Retinal pigment epithelial cell (primary cell): ENCODE data around the gene NTRK3.

Source experiments
- DNase-seq: peaks from one replicate; pipeline ENCODE4 v3.0.0-alpha.2; 2010; ENCODE audit warnings: low read depth
- H3K4me3 ChIP-seq: 2 replicates; pipeline ENCODE4 v1.5.1; 2011; ENCODE audit warnings: mild to moderate bottlenecking, low read length, control low read depth, moderate library complexity
- TF ChIP-seq, protein P1 (sequence below): conservative IDR thresholded peaks from 2 replicates; pipeline ENCODE4 v1.5.1; 2011; ENCODE audit warnings: low read depth, low read length, control low read depth, inconsistent platforms

The NTRK3 gene

DNA sequence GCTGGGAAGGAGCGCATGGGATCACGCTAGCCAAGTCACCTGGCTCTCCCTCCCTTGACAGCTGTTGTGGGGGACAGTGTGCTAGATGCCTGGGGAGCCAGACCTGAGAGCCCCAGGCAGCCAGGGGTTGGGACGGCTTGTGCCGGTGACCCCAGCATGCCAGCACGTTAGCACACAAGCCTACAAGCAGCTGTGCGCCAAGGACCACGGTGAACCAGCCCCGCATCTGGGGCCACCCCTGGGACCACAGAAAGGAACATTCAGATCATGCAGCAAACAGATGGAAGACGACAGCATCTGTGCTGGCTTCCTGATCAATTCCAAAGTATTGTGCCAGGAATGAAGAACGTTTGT lies 64.8 kb downstream of the NTRK3 start:
- TF ChIP-seq, protein P1, sequence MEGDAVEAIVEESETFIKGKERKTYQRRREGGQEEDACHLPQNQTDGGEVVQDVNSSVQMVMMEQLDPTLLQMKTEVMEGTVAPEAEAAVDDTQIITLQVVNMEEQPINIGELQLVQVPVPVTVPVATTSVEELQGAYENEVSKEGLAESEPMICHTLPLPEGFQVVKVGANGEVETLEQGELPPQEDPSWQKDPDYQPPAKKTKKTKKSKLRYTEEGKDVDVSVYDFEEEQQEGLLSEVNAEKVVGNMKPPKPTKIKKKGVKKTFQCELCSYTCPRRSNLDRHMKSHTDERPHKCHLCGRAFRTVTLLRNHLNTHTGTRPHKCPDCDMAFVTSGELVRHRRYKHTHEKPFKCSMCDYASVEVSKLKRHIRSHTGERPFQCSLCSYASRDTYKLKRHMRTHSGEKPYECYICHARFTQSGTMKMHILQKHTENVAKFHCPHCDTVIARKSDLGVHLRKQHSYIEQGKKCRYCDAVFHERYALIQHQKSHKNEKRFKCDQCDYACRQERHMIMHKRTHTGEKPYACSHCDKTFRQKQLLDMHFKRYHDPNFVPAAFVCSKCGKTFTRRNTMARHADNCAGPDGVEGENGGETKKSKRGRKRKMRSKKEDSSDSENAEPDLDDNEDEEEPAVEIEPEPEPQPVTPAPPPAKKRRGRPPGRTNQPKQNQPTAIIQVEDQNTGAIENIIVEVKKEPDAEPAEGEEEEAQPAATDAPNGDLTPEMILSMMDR = no peak
- H3K4me3 ChIP-seq = no peak overlapping the region
- DNase-seq = no peak

DNA sequence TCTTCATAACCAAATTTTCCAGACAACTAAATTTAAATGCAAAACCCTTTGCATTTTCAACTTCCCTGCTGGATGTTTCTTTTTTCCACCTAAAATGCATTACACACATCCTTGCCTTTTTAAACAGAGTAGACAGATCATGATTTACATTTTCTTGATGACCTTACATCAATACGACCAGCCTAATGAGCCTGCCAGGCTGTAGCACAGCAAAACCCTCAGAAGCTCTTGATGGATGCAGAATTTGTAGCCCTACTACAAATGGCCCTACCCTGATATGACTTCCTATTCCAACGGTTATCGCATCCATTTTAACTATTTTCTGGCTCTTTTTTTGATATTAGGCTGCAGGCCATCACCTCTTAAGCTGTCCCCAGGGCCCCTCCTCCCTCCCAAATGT lies 66.3 kb downstream of the NTRK3 start:
- no peak for DNase-seq
- H3K4me3 ChIP-seq = no peak overlapping the region
- TF ChIP-seq, protein P1 = no peak

DNA sequence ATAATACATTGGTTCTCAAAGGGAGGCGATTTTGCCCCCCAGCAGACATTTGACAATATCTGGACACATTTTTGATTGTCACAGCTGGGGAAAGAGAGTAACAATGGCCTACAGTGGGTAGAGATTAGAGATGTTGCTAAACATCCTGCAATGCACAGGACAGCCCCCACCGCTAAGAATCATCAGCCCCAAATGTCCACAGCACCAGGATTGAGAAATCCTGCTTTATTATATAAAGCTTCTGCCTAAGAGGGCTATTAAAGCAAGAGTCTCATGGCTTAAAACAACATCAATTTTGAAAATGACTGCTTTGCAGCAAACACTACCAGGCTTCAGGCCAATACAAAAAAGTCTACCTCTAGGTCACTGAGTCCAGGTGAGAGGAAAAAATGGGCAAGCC lies 68.2 kb downstream of the NTRK3 start:
- TF ChIP-seq, protein P1 = no peak
- no peak for DNase-seq
- H3K4me3 ChIP-seq = no peak overlapping the region

DNA sequence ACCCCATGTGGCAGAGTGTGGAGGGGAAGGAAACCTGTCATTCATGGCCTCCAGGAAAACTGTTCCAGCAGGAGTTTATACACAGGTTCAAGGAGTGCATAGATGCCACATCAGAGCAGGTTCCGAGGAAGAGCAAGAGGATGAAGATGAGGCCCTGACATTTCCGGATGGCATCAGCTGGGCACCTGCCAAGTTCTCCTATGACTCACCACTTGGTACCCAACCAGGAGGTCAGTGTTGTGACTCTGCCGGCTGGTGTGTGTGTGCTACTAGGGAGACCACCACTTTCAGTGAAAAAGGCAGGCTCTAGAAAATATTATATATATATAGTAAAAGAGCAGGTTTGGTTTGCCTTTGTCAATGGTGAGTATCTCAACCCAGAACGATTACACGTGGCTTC lies 69.3 kb downstream of the NTRK3 start:
- TF ChIP-seq, protein P1 = no peak
- H3K4me3 ChIP-seq = no peak overlapping the region
- no peak for DNase-seq

DNA sequence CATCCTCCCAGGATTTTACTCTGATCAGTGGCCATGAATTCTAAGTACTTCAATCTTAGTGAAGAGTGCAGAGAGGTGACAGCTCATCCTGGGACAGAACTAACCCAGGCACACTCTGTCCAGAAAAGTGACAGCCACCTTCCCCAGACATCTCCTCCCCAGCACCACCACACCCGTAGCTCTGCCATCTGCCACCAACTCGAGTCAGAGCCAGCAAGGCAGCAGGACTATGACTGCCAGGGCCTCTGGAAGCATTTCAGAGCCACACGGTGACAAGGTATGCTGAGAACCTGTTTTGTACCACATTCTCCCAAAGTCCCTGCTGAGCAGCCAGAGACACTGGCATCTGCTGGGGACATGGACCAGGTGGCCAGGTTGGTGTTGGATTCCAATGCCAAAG lies 71.0 kb downstream of the NTRK3 start:
- DNase-seq = no peak

DNA sequence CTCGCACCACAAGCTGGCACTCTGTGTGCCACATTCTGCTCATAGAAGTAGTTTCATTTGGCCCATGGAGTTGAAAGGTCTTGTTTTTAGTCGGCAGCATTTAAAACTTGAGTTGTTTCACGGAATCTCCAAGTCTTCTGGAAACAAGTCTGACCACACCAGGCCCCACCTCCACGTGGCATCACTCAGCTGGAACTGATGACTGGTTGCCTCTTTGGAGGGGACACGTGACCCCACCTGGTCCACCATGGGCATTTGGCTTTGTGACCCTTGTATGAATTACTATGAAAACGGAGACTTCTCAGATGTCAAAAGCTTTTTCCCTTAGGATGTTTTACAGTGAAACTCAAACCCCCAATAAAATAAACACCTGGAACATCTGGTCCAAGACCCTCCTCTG lies 74.9 kb downstream of the NTRK3 start:
- TF ChIP-seq, protein P1 = no peak
- H3K4me3 ChIP-seq = no peak overlapping the region
- DNase-seq = no peak

More for the DNA sequence above, 71.0 kb downstream of the NTRK3 start:
- TF ChIP-seq, protein P1 = no peak
- no peak overlapping the region for H3K4me3 ChIP-seq

DNA sequence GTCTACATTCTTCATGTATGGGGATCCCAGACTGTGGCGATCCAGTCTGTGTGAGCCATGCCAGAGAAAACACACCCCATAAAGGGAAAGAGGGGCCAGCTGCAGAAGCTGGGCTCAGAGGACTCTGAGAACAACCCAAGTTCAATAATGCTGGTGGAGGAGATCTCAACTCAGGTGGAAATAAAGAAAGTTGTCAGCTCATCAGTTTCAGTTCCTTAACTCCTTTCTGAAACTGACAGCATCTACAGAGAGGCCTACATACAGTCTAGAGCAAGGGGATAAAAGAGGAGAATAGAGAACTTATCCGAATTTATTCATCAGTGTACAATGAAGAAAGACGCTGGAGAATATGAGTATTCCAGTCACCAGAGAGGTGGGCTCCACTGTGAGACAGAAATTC lies 77.0 kb downstream of the NTRK3 start:
- H3K4me3 ChIP-seq = no peak overlapping the region
- TF ChIP-seq, protein P1 = no peak
- no peak for DNase-seq
